SIG-M5 treated with dmso at 0.1 percent for 504 hours (cell line): Measurements from ENCODE around the gene UTY.

Experiments used
- DNase-seq: peaks from one replicate; lab custom pipeline; 2025; ENCODE audit not compliant: unreplicated experiment; lab: John Stamatoyannopoulos, UW

UTY gene

DNA sequence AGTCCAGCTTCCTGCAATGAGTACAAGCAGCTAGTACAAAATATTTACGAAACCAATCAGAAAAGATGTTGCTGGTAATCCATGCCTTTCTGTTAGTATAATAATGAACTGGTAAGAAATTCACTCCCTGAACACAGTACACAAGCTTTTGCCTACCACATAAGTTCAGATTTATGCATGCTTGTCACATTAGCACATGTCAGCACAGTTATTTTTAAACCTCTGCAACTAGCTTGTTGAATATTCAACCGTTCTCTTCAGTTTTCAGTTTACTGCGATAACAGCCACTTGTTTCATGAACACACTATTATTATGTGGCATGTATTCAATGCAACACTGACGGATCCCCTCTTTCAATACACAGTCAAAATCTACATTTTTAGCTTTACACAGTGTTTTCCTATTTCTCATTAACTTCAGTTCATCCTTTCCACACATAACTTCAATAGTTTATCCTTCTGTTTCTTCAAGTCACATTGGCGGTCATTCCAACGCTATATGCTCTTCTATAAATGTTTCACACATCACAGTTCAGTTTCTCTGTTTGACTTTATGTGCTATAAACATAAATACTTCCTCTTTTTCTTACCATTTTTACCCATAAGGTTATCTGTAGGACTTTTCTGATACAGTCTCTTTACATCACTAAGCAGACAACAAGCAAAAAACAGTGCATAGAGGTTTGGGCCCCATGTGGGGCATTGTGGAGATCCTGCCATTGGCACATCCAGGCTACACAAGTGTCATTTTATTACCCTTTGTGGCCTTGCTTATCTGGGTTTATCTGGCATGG lies 62.8 kb downstream of the UTY start:
- DNase-seq, result no peak

DNA sequence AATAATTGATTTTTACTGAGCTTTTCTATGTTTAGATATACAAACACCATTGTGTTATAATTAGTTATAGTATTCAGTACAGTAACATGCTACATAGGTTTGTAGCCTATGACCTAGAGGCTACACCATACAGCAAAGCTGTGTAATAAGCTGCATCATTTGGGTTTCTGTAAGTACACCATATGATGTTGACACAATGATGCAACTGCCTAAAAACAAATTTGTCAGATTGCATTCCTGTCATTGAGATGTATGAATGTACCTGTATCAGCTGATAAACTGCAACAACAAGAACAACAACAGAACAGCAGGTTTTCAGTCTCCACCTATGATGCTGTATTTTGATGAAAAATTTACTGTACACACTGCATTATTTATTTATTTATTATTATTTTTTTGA lies 64.3 kb downstream of the UTY start:
- no peak for DNase-seq

DNA sequence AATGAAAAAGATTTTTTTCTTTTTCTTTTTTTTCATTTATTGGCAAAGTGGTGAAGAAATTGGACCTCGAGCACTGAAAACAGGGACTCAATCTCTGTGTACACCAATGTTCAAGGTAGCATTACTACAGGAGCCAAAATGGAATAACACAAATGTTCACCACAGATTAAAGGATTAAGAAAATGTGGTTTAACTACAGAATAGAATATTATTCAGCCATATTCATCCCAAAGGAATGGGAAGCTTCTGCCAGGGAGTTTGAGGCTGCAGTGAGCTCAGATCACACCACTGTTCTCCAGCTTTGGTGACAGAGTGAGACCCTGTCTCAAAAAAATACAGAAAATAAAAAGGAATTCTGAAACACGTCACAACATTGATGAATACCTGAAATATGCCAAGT lies 81.0 kb downstream of the UTY start:
- no peak for DNase-seq

DNA sequence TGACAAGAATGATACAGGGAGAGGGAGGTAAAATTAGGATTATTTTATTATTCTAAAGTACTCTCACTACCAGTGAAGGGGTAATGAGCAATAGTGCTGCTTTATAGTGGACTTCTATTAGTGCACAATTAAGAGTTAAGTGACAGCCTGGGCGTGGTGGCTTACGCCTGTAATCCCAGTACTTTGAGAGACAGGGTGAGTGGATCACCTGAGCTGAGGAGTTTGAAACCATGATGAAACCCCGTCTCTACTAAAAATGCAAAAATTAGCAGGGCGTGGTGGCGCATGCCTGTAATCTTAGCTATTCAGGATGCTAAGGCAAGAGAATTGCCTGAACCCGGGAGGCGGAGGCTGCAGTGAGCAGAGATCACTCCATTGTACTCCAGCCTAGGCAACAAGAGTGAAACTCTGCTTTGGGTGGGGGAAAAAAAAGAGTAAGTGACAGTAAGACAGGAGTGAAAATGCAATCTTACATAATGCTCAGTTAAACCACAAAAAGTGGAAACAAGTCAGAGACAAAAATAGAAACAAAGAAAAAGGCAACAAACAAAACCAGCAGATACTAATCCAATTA lies 98.6 kb downstream of the UTY start:
- no peak for DNase-seq

DNA sequence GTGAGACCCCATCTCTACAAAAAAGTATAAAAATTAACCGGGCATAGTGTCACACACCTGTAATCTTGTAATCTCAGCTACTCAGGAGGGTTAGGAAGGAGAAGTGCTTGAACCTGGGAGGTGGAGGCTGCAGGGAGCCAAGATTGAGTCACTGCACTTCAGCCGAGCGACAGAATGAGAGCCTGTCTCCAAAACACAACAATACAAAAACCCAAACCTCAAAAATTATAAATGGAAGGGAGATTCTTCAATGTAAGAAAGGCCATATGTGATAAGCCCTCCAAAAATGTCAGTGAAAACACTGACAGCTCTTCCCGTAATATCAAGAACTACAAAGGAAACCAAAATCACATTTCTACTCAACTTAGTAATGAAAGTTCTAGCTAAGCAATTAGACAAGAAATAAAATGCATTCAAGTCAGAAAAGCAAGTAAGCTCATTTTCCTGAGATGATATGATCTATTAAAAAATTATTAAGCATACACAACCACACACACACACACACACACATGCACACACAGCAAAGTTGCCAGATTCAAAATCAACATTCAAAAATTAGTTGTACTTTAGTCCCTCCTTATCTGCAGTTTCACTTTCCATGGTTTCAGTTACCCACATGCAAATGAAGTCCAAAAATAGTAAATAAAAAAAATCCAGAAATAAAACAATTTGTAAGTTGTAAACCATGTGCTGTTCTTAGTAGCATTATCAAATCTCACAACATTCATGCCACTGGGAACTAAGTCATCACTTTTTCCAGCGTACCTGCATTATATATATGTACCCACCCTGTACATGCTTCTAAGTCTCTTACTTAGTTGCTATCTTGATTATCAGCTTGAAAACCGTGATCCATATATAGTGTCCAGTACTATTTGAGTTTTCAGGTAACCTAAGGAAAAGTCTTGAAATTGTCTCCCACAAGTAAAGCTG lies 108.7 kb downstream of the UTY start:
- no peak for DNase-seq

DNA sequence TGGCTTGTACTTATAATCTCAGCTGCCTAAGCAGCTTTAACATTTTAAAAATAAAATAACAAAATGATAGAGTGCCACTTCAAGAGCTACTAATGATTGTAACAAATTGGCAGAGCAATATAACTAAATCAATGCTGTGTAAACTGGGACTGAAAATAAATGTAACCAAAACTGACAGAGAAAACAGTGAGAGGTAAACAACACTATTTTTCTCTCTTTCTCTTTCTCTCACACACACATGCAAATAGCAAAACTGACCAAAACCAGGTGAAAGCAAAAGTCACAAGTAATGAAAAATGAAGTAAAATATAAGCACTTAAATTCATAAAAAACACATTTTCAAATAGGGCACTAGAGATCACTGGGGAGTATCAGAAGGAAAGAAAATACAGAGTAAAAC lies 109.6 kb downstream of the UTY start:
- no peak for DNase-seq

DNA sequence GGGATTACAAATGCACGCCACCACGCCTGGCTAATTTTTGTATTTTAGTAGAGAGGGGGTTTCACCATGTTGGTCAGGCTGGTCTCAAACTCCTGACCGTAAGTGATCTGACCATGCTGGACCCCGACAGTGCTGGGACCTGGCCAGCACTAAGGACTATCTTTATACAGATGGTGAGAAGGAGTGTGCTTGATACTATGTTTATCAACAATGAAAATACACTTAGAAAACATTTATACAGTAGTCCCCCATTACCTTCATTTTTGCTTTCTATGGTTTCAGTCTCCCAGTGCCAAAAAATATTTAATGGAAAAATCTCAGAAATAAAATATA lies 111.4 kb downstream of the UTY start:
- no peak for DNase-seq

DNA sequence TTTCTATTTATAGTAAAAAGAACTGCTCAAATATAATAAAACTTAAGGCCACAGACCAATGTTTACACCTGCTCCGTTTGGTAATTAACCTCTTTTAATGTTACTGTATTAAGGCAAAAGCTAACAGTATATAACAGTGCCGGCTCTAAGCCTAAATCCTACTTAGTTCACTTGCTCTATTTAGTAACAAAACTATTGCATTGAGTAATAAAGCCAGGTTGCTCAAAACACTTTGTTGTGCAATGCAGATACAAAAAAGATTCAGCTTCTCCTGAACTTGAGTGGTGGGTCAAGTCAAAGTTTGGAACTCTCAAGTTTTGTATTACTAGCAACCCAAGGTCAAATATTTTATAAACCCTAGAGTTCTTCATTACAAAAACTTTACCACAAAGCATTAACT lies 116.2 kb downstream of the UTY start:
- DNase-seq, result no peak

DNA sequence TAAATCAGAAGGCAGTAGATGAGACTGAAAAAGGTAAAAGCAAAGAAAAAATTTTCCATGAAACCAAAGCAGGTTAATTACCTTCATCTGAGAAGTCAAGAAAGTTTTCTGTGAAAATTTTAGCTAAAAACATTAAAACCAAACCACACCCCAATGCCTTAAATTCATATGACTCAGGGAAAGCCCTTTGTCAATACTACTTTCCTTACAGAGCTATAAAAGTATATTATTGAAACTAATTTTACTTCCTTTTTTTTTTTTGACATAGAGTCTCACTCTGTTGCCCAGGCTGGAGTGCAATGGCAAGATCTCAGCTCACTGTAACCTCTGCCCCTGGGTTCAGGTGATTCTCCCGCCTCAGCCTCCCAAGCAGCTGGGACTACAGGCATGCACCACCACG lies 117.2 kb downstream of the UTY start:
- DNase-seq, result no peak

DNA sequence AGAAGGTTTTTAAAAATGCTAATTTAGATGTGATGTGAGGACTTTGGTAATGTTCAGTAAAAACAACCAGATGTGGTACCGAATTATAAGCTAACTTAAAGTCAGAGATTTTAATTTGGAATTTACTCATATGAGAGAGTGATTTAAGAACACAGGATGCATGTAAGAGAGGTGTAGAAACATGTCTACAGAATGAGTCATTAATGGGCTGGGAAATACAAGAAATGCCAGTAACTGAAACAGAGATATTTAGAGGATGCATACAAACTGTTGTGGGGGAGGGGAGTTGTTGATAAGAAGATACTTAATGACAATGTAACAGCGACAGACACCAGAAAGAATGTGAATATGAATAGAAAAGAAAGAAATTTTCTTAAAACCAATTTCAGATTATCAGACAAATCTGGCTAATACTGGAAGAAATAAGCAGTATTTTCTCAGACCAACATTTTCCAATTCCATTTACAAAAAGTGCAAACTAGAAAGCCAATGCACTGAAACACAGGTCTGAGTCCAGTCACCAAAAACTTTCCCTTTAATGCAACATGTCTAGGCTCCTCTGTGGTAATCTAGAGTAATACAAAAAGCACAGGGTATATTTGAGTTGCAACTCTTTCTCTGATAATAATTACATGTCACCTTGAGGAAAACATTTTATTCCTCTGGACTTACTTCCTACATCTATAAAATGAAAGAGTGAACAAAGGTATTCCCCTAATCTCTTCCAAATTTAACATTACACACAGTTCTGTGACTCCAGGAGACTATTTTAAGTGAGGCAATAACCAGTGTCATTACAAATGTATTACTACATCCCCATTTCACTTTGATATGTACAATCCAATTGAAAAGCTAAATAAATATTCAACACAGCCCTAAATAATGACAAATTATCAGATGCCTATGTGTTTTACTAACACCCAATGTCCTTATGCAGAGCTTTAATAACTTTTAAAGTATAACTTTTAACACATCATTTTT lies 117.9 kb downstream of the UTY start:
- no peak for DNase-seq

DNA sequence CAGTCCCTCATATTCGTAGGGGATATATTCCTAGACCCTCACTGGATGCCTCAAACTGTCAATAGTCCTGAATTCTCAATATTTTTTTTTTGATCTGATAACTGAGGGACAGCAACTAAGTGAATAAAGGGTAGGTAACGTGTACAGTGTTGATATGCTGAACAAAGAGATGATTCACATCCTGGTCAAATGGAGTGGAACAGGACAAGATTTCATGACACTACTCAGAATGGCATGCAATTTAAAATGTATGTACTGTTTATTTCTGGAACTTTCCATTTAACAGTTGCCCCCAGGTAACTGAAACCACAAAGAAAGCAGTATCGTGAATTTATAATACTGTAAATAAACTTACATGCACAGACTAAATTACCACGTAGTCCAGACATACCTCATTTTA lies 128.4 kb downstream of the UTY start:
- DNase-seq, result no peak

DNA sequence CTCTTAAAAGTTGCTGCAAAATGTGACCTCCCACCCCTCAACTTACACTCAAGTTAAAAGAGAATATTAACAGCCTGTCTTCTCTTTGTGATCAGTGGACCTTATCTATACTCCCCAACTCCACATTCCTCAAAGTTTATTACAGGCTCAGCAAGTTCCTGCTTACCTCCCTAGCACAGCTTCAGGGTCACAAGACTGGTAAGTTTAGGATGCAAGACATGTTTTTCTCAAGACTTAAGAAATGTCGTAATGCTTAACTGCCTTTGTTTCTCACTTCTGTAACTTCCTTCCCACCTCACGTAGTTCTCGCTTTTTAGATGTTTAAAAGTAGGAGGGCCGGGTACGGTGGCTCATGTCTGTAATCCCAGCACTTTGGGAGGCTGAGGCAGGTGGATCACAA lies 132.7 kb downstream of the UTY start:
- DNase-seq, result no peak

DNA sequence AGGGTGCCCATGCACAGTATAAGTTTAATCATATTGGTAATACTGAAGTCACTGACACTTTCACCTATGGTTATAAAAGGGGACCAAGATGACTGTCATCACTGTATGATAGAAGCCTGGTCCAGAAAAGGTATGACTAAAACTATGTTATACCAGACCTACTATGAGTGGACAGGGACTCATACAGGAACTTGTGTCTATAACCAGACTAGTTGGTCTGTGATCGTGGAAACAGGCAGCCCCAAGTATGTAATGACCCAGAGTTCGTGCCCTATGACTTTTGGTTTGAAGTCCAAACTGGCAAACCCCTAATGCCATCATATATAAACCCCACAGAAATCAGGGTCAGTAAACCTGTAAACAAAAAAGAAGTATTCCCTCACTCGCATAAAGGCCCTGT lies 134.3 kb downstream of the UTY start:
- no peak for DNase-seq

DNA sequence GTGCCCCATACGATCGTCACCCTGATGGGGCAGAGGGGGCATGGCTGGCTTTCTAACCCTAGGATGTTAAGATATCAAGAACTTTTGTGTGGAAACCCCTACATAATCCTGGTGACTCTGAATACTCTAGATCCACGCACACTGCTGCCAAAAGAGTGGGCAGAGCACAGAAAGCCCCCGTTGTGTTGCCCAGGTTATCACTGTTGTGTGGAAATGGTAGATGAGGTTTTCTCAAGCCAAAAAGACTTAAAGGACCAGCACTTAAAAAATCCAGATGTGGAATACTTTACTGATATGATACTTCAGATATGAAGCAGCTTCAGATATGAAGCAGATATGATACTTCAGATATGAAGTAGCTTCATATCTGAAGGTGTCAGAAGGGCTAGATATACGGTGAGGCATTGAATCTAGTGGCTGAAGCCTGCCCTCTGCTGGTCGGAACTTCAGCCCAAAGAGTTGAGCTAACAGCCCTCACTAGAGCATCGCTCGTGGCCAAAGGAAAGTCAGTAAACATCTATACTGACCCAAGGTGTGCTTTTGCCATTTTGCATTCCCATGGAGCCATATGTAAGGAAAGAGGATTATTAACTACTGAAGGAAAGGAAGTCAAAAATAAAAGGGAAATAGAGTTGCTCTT lies 136.4 kb downstream of the UTY start:
- DNase-seq, result no peak

DNA sequence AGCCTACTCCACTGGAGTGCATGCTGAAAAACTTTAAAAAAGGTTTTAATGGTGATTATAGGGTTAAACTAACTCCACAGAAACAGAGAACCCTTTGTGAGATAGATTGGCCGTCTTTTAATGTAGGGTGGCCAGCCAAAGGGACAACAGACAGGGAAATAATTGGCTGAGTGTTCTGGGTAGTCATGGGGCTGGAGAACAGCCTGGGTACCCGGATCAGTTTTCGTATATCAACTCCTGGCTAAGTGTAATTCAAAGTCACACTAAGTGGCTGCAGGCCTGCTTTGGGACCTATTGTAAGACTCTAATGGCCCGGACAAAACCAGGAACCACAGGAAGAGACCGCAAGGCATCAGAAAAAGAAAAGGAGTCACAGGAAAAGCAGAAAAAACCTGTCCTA lies 139.9 kb downstream of the UTY start:
- no peak for DNase-seq

DNA sequence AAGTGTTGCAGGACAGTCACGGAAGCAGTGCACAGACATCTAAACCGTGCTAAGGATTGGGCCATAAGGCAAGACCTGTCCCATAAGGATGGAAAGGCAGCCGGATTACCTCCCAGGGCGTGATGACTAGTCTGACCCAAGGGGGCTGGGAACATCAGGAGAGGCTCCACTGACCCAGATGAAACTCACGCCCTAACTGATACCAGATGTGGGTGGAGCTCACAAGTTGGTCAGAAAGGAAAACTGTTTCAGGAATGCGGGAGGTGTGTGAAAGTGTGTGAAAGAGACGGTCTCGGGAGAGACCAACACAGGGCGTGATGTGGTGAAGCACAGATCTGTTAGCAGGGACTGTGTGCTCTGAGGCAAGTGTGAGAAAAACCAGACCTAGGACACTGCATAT lies 140.5 kb downstream of the UTY start:
- DNase-seq, result no peak

DNA sequence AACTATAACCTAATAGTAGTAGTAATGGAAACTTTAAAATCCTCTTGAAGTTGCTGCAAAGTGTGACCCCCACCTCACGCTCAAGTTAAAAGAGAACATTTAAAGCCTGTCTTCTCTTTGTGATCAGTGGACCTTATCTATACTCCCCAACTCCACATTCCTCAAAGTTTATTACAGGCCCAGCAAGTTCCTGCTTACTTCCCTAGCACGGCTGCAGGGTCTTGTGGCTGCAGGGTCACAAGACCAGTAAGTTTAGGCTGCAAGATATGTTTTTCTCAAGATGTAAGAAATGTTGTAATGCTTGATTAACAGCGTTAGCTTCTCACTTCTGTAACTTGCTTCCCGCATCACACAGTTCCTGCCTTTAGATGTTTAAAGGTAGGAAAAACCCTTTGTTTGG lies 141.1 kb downstream of the UTY start:
- DNase-seq, result no peak

DNA sequence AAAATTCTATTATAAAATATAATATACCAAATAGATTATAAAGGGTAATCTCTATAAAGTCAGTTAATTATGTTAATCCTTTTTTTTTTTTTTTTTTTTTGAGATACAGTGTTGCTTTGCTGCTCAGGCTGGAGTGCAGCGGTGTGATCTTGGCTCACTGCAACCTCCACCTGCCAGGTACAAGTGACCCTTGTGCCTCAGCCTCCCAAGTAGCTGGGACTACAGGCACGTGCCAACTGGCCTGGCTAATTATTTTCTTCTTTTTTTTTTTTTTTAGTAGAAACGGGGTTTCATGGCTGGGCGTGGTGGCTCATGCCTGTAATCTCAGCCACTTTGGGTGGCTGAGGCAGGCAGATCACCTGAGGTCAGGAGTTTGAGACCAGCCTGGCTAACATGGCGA lies 141.9 kb downstream of the UTY start:
- DNase-seq, result no peak

DNA sequence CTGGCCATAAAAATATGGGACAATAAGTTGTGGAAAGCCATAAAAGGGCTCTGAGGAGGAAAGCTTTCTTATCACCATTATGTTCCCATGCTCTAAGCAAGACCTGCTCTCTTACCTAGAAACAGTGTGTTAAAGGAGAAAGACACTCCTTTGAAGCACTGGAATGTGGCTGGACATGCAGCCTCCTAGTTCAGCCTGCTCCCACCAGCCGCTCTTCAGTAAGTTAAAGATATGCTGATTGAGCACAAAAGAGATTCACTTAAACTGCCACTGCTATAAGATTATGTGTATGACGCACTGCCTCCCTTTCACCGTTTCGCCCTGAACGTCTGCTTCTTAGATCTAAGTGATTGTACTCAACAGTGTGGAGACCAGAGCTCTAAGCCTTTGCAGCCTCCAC lies 146.0 kb downstream of the UTY start:
- no peak for DNase-seq

DNA sequence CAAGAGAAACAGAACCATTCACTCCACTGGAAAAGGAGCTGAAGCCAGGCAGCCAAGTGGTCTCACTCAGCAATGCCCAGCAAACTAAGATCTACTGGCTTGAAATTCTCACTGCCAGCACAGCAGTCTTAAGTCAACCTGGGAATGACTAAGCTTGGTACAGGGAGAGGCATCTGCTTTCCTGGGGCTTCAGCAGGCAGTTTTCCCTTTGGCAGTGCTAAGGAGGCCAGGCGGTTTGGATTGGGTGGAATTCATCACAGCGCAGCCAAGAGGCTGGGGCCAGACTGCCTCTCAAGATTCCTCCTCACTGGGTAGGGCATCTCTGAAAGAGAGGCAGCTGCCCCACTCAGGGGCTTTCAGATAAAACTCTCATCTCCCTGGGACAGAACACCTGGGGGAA lies 149.2 kb downstream of the UTY start:
- DNase-seq, result no peak

DNA sequence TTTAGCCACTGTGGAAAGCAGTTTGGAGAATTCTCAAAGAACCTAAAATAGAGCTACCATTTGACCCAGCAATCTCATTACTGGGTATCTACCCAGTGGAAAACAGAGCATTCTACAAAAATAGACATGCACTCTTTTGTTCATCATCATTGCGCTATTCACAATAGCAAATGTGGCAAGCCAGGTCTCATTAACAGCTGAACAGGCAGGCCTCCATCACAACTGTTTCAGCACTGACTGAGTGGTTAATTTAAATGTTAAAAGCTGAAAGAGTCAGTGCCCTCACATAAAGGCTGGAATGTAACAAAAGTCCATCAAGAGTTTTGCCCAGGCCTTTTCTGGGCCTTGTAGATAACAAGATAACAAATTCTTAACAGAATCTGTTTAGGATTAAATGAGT lies 166.9 kb downstream of the UTY start:
- no peak for DNase-seq
